HepG2 (cell line): ENCODE results near the gene SLC16A3. TPM values are rescaled to one million over a fixed set of nuclear protein-coding genes. Genes with fewer than 3 reads are reported as not detected.

Experiments
- ATF1 ChIP-seq: IDR thresholded peaks from 2 replicates; pipeline ENCODE4 v1.6.1; 2016; ENCODE audit warnings: mild to moderate bottlenecking, control low read depth
- PRPF4 ChIP-seq: fragments of 200-400 bp; formaldehyde crosslinking; IDR thresholded peaks from 2 replicates; pipeline ENCODE4 v1.6.1; 2016; ENCODE audit warnings: low read length, low read depth; ENCODE audit not compliant: poor library complexity, severe bottlenecking
- SMARCE1 ChIP-seq: fragments of 450-650 bp; IDR thresholded peaks from 2 replicates; pipeline ENCODE4 v1.6.1; 2017; ENCODE audit warnings: borderline replicate concordance
- SRSF4 ChIP-seq: fragments of 200-400 bp; formaldehyde crosslinking; IDR thresholded peaks from one replicate; pipeline ENCODE4 v1.6.1; 2018; ENCODE audit warnings: mild to moderate bottlenecking, low read depth, low read length, moderate library complexity; ENCODE audit not compliant: poor library complexity, severe bottlenecking
- STAT5B ChIP-seq: sonication (generic); formaldehyde crosslinking; IDR thresholded peaks from 2 replicates; pipeline ENCODE4 v1.4.0; 2020; ENCODE audit warnings: missing genetic modification reagents
- TBX3 ChIP-seq: fragments of 450-650 bp; IDR thresholded peaks from 2 replicates; pipeline ENCODE4 v1.6.1; 2017; ENCODE audit warnings: antibody characterized with exemption, mild to moderate bottlenecking, inconsistent platforms, borderline replicate concordance
- ZNF282 ChIP-seq: fragments of 450-650 bp; IDR thresholded peaks from 2 replicates; pipeline ENCODE4 v1.6.1; 2018; ENCODE audit not compliant: partially characterized antibody
- ZNF451 ChIP-seq: sonication (generic); formaldehyde crosslinking; IDR thresholded peaks from 2 replicates; pipeline ENCODE4 v1.5.0; 2020; ENCODE audit warnings: mild to moderate bottlenecking, missing genetic modification reagents
- ZNF460 ChIP-seq: sonication (generic); formaldehyde crosslinking; IDR thresholded peaks from 2 replicates; pipeline ENCODE4 v1.5.1; 2020; ENCODE audit warnings: missing genetic modification reagents, mild to moderate bottlenecking, borderline replicate concordance
- ZNF788 ChIP-seq: sonication (generic); formaldehyde crosslinking; IDR thresholded peaks from 2 replicates; pipeline ENCODE4 v1.5.0; 2020; ENCODE audit warnings: mild to moderate bottlenecking, missing genetic modification reagents, borderline replicate concordance
- ZNF841 ChIP-seq: sonication (generic); formaldehyde crosslinking; IDR thresholded peaks from 2 replicates; pipeline ENCODE4 v1.8.1; 2023; ENCODE audit warnings: missing genetic modification reagents, borderline replicate concordance
- ZNF879 ChIP-seq: sonication (generic); formaldehyde crosslinking; IDR thresholded peaks from 2 replicates; pipeline ENCODE4 v1.8.1; 2023; ENCODE audit warnings: missing genetic modification reagents
- polyA plus RNA-seq, 8 experiments: library from polyadenylated mRNA; depleted of rRNA in 3 of 8; stranded (reverse) in 7 of 8; unstranded in 1 of 8; fragments of >200 nt; fragmentation: Illumina TruSeq in 4 of 8; extraction: Trizol in 4 of 8; gene quantifications; 2 replicates each; pipeline versions ENCODE4 v1.2.1 to v1.2.3, GENCODE V29; 2011 to 2016; ENCODE audit warnings: low read depth in 4 of 8, missing spikeins in 1 of 8, mixed read lengths in 1 of 8; ENCODE audit not compliant: insufficient read depth in 1 of 8
- total RNA-seq, 5 experiments: library from RNA; depleted of rRNA; stranded (reverse); fragments of >200 nt; fragmentation: Illumina TruSeq; extraction: Trizol; gene quantifications; 2 replicates each; pipeline ENCODE4 v1.2.3, GENCODE V29; 2016; ENCODE audit warnings: low read depth in 1 of 5
- TF ChIP-seq, protein P1 (sequence below): sonication (generic); formaldehyde crosslinking; IDR thresholded peaks from 2 replicates; pipeline ENCODE4 v1.4.0; 2020; ENCODE audit warnings: low read depth, mild to moderate bottlenecking, missing genetic modification reagents
- TF ChIP-seq, protein P2 (sequence below): sonication (generic); formaldehyde crosslinking; IDR thresholded peaks from 2 replicates; pipeline ENCODE4 v1.4.0; 2020; ENCODE audit warnings: mild to moderate bottlenecking, missing genetic modification reagents, borderline replicate concordance
- TF ChIP-seq, protein P3 (sequence below): sonication (generic); formaldehyde crosslinking; IDR thresholded peaks from 2 replicates; pipeline ENCODE4 v1.9.0; 2021; ENCODE audit warnings: missing genetic modification reagents, mild to moderate bottlenecking, borderline replicate concordance
- TF ChIP-seq, protein P4 (sequence below): sonication (generic); formaldehyde crosslinking; IDR thresholded peaks from 2 replicates; pipeline ENCODE4 v1.8.0; 2022; ENCODE audit warnings: mild to moderate bottlenecking, missing genetic modification reagents
- TF ChIP-seq, protein P5 (sequence below): sonication (generic); formaldehyde crosslinking; IDR thresholded peaks from 2 replicates; pipeline ENCODE4 v1.8.1; 2023; ENCODE audit warnings: missing genetic modification reagents, mild to moderate bottlenecking, borderline replicate concordance
- TF ChIP-seq, protein P6 (sequence below): sonication (generic); formaldehyde crosslinking; IDR thresholded peaks from 2 replicates; pipeline ENCODE4 v1.4.0; 2020; ENCODE audit warnings: missing genetic modification reagents
- TF ChIP-seq, protein P7 (sequence below): sonication (generic); formaldehyde crosslinking; IDR thresholded peaks from 2 replicates; pipeline ENCODE4 v1.4.0; 2020; ENCODE audit warnings: missing genetic modification reagents, mild to moderate bottlenecking, borderline replicate concordance

The SLC16A3 gene
- total and polyA plus RNA-seq, 2 of the 13 experiments (the other 11 are each of a cell fraction or from before 2014, with no cell fraction given): 242 to 349 TPM

DNA sequence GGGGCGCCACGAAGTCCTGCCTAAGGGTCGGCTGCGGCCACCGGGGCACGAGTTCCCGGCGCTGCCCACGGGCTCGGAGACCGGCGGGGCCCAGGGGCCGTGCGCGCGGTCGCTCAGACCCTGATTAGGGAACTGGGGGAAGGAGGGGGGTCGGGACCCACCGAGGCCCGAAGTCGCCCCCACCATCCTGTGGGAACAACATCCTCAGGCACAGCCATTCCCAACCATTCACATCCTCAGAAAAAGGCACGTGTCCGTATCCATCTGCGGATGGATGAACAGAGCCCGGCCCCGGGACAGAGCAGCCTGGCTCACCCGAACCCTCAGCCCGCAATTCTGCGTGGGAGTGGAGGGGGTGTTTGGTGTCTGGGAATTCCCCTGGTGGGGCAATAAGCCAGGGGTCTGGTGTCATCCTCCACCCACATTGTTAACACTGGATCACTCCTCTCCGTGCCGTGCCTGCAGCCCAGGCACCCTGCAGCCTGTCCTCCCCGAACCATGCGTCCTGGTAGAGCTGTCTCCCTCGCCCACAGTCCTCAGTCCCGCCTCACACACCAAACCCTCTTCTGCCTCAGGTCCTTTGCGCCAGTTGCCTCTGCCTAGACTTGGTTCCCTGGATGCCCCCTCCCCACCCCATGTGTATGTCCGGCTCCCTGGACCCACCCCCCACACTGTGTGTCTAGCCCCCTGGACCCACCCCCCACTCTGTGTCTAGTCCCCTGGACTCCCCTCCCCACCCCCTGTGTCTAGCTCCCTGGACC lies 15.4 kb upstream of the SLC16A3 start (continued):
- no peak for TF ChIP-seq TBX3
- TF ChIP-seq STAT5B (CRISPR knock-in tag): no peak
- no peak for TF ChIP-seq ZNF282
- TF ChIP-seq ZNF451: no peak
- TF ChIP-seq, protein P1, sequence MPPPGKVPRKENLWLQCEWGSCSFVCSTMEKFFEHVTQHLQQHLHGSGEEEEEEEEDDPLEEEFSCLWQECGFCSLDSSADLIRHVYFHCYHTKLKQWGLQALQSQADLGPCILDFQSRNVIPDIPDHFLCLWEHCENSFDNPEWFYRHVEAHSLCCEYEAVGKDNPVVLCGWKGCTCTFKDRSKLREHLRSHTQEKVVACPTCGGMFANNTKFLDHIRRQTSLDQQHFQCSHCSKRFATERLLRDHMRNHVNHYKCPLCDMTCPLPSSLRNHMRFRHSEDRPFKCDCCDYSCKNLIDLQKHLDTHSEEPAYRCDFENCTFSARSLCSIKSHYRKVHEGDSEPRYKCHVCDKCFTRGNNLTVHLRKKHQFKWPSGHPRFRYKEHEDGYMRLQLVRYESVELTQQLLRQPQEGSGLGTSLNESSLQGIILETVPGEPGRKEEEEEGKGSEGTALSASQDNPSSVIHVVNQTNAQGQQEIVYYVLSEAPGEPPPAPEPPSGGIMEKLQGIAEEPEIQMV: no peak
- no peak for TF ChIP-seq ATF1 (CRISPR knock-in tag)
- TF ChIP-seq, protein P2, sequence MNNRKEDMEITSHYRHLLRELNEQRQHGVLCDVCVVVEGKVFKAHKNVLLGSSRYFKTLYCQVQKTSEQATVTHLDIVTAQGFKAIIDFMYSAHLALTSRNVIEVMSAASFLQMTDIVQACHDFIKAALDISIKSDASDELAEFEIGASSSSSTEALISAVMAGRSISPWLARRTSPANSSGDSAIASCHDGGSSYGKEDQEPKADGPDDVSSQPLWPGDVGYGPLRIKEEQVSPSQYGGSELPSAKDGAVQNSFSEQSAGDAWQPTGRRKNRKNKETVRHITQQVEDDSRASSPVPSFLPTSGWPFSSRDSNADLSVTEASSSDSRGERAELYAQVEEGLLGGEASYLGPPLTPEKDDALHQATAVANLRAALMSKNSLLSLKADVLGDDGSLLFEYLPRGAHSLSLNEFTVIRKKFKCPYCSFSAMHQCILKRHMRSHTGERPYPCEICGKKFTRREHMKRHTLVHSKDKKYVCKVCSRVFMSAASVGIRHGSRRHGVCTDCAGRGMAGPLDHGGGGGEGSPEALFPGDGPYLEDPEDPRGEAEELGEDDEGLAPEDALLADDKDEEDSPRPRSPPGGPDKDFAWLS: no peak
- TF ChIP-seq ZNF879 (CRISPR knock-in tag): no peak
- no peak for TF ChIP-seq PRPF4
- TF ChIP-seq, protein P3, sequence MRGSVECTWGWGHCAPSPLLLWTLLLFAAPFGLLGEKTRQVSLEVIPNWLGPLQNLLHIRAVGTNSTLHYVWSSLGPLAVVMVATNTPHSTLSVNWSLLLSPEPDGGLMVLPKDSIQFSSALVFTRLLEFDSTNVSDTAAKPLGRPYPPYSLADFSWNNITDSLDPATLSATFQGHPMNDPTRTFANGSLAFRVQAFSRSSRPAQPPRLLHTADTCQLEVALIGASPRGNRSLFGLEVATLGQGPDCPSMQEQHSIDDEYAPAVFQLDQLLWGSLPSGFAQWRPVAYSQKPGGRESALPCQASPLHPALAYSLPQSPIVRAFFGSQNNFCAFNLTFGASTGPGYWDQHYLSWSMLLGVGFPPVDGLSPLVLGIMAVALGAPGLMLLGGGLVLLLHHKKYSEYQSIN: no peak
- TF ChIP-seq, protein P4, sequence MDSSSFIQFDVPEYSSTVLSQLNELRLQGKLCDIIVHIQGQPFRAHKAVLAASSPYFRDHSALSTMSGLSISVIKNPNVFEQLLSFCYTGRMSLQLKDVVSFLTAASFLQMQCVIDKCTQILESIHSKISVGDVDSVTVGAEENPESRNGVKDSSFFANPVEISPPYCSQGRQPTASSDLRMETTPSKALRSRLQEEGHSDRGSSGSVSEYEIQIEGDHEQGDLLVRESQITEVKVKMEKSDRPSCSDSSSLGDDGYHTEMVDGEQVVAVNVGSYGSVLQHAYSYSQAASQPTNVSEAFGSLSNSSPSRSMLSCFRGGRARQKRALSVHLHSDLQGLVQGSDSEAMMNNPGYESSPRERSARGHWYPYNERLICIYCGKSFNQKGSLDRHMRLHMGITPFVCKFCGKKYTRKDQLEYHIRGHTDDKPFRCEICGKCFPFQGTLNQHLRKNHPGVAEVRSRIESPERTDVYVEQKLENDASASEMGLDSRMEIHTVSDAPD (CRISPR knock-in tag): no peak
- TF ChIP-seq SRSF4: no peak
- TF ChIP-seq ZNF460 (CRISPR knock-in tag): no peak
- TF ChIP-seq SMARCE1: no peak
- TF ChIP-seq, protein P5, sequence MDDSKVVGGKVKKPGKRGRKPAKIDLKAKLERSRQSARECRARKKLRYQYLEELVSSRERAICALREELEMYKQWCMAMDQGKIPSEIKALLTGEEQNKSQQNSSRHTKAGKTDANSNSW: no peak
- no peak for TF ChIP-seq ZNF788 (CRISPR knock-in tag)
- TF ChIP-seq, protein P6, sequence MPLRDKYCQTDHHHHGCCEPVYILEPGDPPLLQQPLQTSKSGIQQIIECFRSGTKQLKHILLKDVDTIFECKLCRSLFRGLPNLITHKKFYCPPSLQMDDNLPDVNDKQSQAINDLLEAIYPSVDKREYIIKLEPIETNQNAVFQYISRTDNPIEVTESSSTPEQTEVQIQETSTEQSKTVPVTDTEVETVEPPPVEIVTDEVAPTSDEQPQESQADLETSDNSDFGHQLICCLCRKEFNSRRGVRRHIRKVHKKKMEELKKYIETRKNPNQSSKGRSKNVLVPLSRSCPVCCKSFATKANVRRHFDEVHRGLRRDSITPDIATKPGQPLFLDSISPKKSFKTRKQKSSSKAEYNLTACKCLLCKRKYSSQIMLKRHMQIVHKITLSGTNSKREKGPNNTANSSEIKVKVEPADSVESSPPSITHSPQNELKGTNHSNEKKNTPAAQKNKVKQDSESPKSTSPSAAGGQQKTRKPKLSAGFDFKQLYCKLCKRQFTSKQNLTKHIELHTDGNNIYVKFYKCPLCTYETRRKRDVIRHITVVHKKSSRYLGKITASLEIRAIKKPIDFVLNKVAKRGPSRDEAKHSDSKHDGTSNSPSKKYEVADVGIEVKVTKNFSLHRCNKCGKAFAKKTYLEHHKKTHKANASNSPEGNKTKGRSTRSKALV (CRISPR knock-in tag): peak; percentile 85
- no peak for TF ChIP-seq ZNF841 (CRISPR knock-in tag)
- TF ChIP-seq, protein P7, sequence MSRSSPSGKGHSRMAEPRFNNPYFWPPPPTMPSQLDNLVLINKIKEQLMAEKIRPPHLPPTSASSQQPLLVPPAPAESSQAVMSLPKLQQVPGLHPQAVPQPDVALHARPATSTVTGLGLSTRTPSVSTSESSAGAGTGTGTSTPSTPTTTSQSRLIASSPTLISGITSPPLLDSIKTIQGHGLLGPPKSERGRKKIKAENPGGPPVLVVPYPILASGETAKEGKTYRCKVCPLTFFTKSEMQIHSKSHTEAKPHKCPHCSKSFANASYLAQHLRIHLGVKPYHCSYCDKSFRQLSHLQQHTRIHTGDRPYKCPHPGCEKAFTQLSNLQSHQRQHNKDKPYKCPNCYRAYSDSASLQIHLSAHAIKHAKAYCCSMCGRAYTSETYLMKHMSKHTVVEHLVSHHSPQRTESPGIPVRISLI: no peak
